Left lung (tissue), 10 donors: ENCODE data around the gene SLC25A10. TPM values are rescaled to one million over a fixed set of nuclear protein-coding genes. Genes with fewer than 3 reads are reported as not detected.
A peak's percentile ranks its signal among the peaks of the same experiment; 100 is the strongest.

ENCODE experiments used
- ATAC-seq: fragments of 200-7000 bp; cut with Tn5 transposase; one replicate; pipeline ENCODE4 v1.9.1; 2020; ENCODE audit warnings: moderate library complexity
- DNase-seq, 4 donors: peaks; one replicate each; pipeline ENCODE4 v3.0.0-alpha.2; 2013 to 2020
- H3K27ac ChIP-seq, 2 donors: fragments of 200-600 bp; sonication (generic) in 1 of 2; one replicate each; pipeline versions ENCODE4 v1.5.0 to v1.8.0; 2020 to 2021
- H3K27me3 ChIP-seq, 2 donors: fragments of 200-600 bp; sonication (generic) in 1 of 2; one replicate each; pipeline versions ENCODE4 v1.5.0 to v1.8.0; 2020 to 2021
- H3K36me3 ChIP-seq, 2 donors: fragments of 200-600 bp; sonication (generic) in 1 of 2; one replicate each; pipeline versions ENCODE4 v1.5.0 to v1.8.0; 2020 to 2021
- H3K4me1 ChIP-seq, 2 donors: fragments of 200-600 bp; one replicate each; pipeline ENCODE4 v1.8.0; 2021
- H3K4me3 ChIP-seq, 2 donors: fragments of 200-600 bp; sonication (generic) in 1 of 2; one replicate each; pipeline versions ENCODE4 v1.5.0 to v1.8.0; 2020 to 2021; ENCODE audit warnings: mild to moderate bottlenecking in 1 of 2
- H3K9me3 ChIP-seq, 2 donors: fragments of 200-600 bp; sonication (generic) in 1 of 2; one replicate each; pipeline versions ENCODE4 v1.5.0 to v1.8.0; 2020 to 2021
- intact Hi-C, 2 donors: fragments of 100-400 bp; cut with DNase I; formaldehyde crosslinking; loops; one replicate each; pipeline versions ENCODE4 v1.11.2 to v1.14.2; 2022
- polyA plus RNA-seq, 6 donors: library from polyadenylated mRNA; unstranded; fragments of 120-200 nt; gene quantifications; one replicate each; pipeline ENCODE4 v1.2.1, GENCODE V29; 2013; ENCODE audit not compliant: insufficient read length in 6 of 6
- total RNA-seq, 2 donors: library from RNA; stranded (reverse); fragmentation: NEBNext Ultra II Directional; extraction: Animal tissue kit (Norgen Biotek cat#: 25700); gene quantifications; one replicate each; pipeline ENCODE4 v1.2.1, GENCODE V29; 2021
- TF ChIP-seq, protein P1 (sequence below), 2 donors: fragments of 200-600 bp; sonication (generic) in 1 of 2; IDR thresholded peaks; one replicate each; pipeline versions ENCODE4 v1.5.0 to v1.8.0; 2021; ENCODE audit warnings: antibody characterized with exemption in 2 of 2
- donor health status: DM: no; HTN: yes; CAD: no.
- donor health status: DM: no; HTN: no; CAD: no.

The SLC25A10 gene
- total and polyA plus RNA-seq, 8 donors = 7.6 to 20.2 (median 10.8) TPM

DNA sequence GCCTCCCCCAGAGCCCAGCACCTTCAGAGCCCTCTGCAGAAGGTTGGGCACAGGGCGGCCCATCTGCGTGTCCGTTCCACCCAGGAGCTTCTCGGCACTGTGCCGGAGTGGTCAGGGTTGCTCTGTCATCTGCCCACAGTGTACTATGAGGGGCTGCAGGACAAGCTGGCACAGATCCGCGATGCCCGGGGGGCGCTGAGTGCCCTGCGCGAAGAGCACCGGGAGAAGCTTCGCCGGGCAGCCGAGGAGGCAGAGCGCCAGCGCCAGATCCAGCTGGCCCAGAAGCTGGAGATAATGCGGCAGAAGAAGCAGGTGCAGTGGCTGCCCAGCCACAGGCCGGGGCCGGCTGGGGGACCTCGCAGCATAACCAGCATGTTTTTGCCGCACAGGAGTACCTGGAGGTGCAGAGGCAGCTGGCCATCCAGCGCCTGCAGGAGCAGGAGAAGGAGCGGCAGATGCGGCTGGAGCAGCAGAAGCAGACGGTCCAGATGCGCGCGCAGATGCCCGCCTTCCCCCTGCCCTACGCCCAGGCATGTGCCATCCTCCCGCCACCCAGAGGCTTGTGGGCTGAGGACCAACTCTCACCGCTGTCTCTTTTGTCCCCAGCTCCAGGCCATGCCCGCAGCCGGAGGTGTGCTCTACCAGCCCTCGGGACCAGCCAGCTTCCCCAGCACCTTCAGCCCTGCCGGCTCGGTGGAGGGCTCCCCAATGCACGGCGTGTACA, 15.7 kb upstream of the SLC25A10 start:
- no peak overlapping the region for H3K4me3 ChIP-seq
- intact Hi-C loops = no loop called here
- no peak overlapping the region for H3K27ac ChIP-seq
- peaks cover 0 to 100% of the 10 kb centered on the region in 2 donors for H3K36me3 ChIP-seq
- peaks cover 0 to 9% of the 10 kb centered on the region in 2 donors for H3K4me1 ChIP-seq
- peak in 1 of 4 donors; percentile 63 for DNase-seq
- TF ChIP-seq, protein P1, sequence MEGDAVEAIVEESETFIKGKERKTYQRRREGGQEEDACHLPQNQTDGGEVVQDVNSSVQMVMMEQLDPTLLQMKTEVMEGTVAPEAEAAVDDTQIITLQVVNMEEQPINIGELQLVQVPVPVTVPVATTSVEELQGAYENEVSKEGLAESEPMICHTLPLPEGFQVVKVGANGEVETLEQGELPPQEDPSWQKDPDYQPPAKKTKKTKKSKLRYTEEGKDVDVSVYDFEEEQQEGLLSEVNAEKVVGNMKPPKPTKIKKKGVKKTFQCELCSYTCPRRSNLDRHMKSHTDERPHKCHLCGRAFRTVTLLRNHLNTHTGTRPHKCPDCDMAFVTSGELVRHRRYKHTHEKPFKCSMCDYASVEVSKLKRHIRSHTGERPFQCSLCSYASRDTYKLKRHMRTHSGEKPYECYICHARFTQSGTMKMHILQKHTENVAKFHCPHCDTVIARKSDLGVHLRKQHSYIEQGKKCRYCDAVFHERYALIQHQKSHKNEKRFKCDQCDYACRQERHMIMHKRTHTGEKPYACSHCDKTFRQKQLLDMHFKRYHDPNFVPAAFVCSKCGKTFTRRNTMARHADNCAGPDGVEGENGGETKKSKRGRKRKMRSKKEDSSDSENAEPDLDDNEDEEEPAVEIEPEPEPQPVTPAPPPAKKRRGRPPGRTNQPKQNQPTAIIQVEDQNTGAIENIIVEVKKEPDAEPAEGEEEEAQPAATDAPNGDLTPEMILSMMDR (IDR thresholded peaks at IDR 0.05) = no peak
- H3K9me3 ChIP-seq = no peaks in the 10 kb centered on the region
- no peak for ATAC-seq
- no peaks in the 10 kb centered on the region for H3K27me3 ChIP-seq

DNA sequence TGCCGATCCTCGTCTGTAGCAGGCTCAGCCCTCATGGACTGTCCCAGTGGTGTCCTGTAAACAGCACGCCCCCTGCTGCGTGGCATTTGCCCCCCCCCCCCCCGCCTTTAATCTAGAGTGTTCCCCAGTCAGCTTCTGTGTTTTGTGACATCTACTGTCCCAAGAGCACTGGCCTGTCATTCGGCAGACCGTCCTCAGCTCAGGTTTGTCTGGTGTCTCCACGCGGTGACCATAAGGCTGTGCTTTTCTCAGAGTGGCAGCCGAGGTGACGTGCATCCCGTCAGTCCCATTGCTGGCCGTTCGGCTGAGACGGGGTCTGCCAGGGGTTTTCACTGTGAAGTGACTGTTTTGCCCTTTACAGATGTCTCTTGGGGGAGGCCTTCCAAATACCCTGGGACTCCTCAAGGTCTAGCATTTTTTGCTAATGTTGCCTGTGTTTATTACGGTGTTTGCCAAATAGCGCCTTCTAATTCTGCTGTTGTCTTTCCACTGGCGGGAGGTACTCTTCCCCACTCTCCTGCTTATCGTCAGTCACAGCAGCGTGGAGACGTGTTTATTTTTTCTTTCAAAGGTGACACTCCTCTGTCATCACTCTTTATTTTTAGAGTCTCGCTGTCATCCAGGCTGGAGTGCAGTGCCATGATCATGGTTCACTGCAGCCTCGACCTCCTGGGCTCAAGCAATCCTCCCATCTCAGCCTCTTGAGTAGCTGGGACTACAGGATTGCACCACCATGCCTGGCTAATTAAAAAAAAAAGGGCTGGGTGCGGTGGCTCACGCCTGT, 14.6 kb upstream of the SLC25A10 start:
- Histone ChIP-seq H3K27ac (no peak overlapping the region), H3K4me3 (no peak overlapping the region), H3K4me1 (peaks cover 11 to 20% of the 10 kb centered on the region in 2 donors), H3K36me3 (peaks cover 0 to 96% of the 10 kb centered on the region in 2 donors), H3K27me3 (no peaks in the 10 kb centered on the region), H3K9me3 (no peaks in the 10 kb centered on the region)
- no peak for ATAC-seq
- TF ChIP-seq, protein P1 (IDR thresholded peaks at IDR 0.05) = no peak
- intact Hi-C loops = no loop called here
- no peak for DNase-seq

DNA sequence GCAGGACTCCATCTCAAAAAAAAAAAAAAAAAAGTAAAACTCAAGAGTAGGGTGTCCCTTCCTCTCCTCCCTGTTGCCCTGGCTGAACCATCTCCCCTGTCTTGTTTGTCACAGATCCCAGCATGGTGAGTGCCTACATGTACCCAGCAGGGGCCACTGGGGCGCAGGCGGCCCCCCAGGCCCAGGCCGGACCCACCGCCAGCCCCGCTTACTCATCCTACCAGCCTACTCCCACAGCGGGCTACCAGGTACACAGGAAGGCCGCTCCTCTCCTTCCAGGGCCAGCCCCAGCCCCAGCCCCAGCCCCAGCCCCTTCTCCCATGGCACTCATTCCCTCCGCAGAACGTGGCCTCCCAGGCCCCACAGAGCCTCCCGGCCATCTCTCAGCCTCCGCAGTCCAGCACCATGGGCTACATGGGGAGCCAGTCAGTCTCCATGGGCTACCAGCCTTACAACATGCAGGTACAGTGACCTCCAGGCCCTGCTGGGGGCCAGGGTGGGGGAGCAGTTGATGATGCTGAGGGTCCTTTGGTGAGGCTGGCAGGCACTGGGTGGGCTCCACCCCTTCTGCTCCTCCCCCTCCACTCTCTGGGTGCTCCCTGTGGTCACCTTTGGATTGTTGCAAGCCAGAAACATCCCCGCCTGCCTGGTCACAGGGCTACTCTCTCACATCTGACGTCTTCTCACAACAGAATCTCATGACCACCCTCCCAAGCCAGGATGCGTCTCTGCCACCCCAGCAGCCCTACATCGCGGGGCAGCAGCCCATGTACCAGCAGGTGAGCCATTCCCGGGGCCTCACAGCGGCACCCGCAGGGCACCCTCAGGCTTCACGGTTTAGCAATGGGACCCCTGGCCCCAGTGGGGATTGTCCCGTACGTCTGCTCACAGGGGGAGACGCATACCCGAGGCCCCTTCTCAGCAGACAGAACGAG, 11.5 kb upstream of the SLC25A10 start:
- peaks cover 0 to 67% of the 10 kb centered on the region in 2 donors for H3K36me3 ChIP-seq
- no peak overlapping the region for H3K27ac ChIP-seq
- DNase-seq = no peak
- peaks cover 12 to 36% of the 10 kb centered on the region in 2 donors for H3K4me1 ChIP-seq
- H3K9me3 ChIP-seq = no peaks in the 10 kb centered on the region
- TF ChIP-seq, protein P1 (IDR thresholded peaks at IDR 0.05) = no peak
- no peak for ATAC-seq
- intact Hi-C loops = no loop called here
- no peaks in the 10 kb centered on the region for H3K27me3 ChIP-seq
- H3K4me3 ChIP-seq = no peak overlapping the region

DNA sequence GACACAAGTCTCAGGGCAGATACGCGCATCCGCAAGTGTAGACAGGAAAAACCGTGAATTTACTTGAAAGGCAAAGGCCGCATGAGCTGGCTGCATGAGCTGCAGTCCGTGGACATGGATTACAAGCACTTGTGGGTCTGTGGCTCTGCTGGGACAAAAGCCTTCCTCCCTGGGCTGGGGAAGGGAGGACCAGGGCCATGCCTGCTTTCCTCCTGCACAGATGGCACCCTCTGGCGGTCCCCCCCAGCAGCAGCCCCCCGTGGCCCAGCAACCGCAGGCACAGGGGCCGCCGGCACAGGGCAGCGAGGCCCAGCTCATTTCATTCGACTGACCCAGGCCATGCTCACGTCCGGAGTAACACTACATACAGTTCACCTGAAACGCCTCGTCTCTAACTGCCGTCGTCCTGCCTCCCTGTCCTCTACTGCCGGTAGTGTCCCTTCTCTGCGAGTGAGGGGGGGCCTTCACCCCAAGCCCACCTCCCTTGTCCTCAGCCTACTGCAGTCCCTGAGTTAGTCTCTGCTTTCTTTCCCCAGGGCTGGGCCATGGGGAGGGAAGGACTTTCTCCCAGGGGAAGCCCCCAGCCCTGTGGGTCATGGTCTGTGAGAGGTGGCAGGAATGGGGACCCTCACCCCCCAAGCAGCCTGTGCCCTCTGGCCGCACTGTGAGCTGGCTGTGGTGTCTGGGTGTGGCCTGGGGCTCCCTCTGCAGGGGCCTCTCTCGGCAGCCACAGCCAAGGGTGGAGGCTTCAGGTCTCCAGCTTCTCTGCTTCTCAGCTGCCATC, 10.6 kb upstream of the SLC25A10 start:
- H3K36me3 ChIP-seq = peaks cover 0 to 67% of the 10 kb centered on the region in 2 donors
- peaks cover 12 to 36% of the 10 kb centered on the region in 2 donors for H3K4me1 ChIP-seq
- ATAC-seq (no peak), DNase-seq (no peak)
- intact Hi-C loops = no loop called here
- H3K27me3 ChIP-seq = no peaks in the 10 kb centered on the region
- peak overlapping the region; percentile 91 to 97 for H3K4me3 ChIP-seq
- H3K27ac ChIP-seq = no peak overlapping the region
- H3K9me3 ChIP-seq = no peaks in the 10 kb centered on the region
- TF ChIP-seq, protein P1 (IDR thresholded peaks at IDR 0.05) = no peak
